ENCODE results near the gene OR2AJ1.

Gene OR2AJ1

GRCh38 chr1:247962911-247963588, 38.4 kb downstream of the OR2AJ1 start:
- DNase-seq = no peak

- DNase-seq = no peak
These were observed 40.2 kb downstream of the OR2AJ1 start, which contains the start of gene OR2AK2 for GRCh38 chr1:247964933-247965332. OR2AK2 (plus strand) TSS chr1:247965233; CDS start chr1:247965377, 144 bp downstream.

GRCh38 chr1:247966532-247967204, 42.0 kb downstream of the OR2AJ1 start:
- no peak for DNase-seq

Measured in NCI-H2029 (cell line).